Transverse colon (tissue), 4 donors: ENCODE measurements around the gene GABBR2. TPM values are rescaled to one million over a fixed set of nuclear protein-coding genes. Genes with fewer than 3 reads are reported as not detected.

ENCODE experiments used
- DNase-seq: peaks from one replicate; pipeline ENCODE4 v3.0.0-alpha.2; 2019
- H3K27ac ChIP-seq, 4 donors: fragments of 200-600 bp; sonication (generic); 2 replicates each; pipeline ENCODE4 v1.5.1; 2016 to 2018; ENCODE audit warnings: inconsistent platforms in 4 of 4
- H3K27me3 ChIP-seq: fragments of 200-600 bp; sonication (generic); 2 replicates; pipeline ENCODE4 v1.5.1; 2017; ENCODE audit warnings: inconsistent platforms
- H3K36me3 ChIP-seq, 4 donors: fragments of 200-600 bp; sonication (generic); 2 replicates each; pipeline ENCODE4 v1.5.1; 2017 to 2019; ENCODE audit warnings: inconsistent platforms in 4 of 4
- H3K4me1 ChIP-seq, 4 donors: fragments of 200-600 bp; sonication (generic); 2 replicates each; pipeline ENCODE4 v1.5.1; 2017 to 2020; ENCODE audit warnings: inconsistent platforms in 4 of 4
- H3K4me3 ChIP-seq, 4 donors: fragments of 200-600 bp; sonication (generic); 1 replicate in 1 of 4; 2 replicates in 3 of 4; pipeline versions ENCODE4 v1.5.1 to v1.6.1; 2017 to 2019; ENCODE audit warnings: inconsistent platforms in 4 of 4
- H3K9me3 ChIP-seq, 2 donors: fragments of 200-600 bp; sonication (generic); 2 replicates each; pipeline ENCODE4 v1.5.1; 2017 to 2019; ENCODE audit warnings: inconsistent platforms in 2 of 2
- CTCF ChIP-seq, 5 experiments: fragments of 200-600 bp in 3 of 5; fragments of 450-650 bp in 2 of 5; sonication (generic) in 3 of 5; IDR thresholded peaks; 1 replicate in 2 of 5; 2 replicates in 3 of 5; pipeline ENCODE4 v1.5.1; 2016 to 2017; ENCODE audit warnings: antibody characterized with exemption in 5 of 5, inconsistent platforms in 3 of 5, mild to moderate bottlenecking in 2 of 5, moderate library complexity in 1 of 5
- EP300 ChIP-seq: sonication (generic); formaldehyde crosslinking; IDR thresholded peaks from one replicate; pipeline ENCODE4 v1.6.1; 2017; ENCODE audit warnings: antibody characterized with exemption, low read depth
- POLR2A ChIP-seq: fragments of 450-650 bp; IDR thresholded peaks from one replicate; pipeline ENCODE4 v1.6.1; 2016; ENCODE audit warnings: antibody characterized with exemption, mild to moderate bottlenecking, moderate library complexity
- POLR2AphosphoS5 ChIP-seq, 3 donors: sonication (generic); formaldehyde crosslinking; IDR thresholded peaks; one replicate each; pipeline ENCODE4 v1.6.1; 2016; ENCODE audit warnings: antibody characterized with exemption in 3 of 3
- WGBS, 2 donors: methylation state at CpG; one replicate each; pipeline ENCODE4 v1.1.5; 2018; ENCODE audit warnings: low coverage in 1 of 2; 5-methylcytosine and 5-hydroxymethylcytosine counted together
- in situ Hi-C, 4 donors: fragments of 200-750 bp; cut with MboI; loops; one replicate each; pipeline versions ENCODE4 v1.15.0 to v1.15.1; 2017; ENCODE audit warnings: low sequenced_read_pairs in 3 of 4, low pct_ligation_motif_present in 1 of 4, low pct_unique_long_range_greater_than_20kb in 1 of 4
- intact Hi-C: fragments of 100-400 bp; cut with DNase I; formaldehyde crosslinking; loops from one replicate; pipeline ENCODE4 v1.15.1; 2023; ENCODE audit warnings: low total_unique reads
- total RNA-seq, 4 donors: library from RNA; depleted of rRNA; stranded (reverse); fragments of >200 nt; gene quantifications; one replicate each; pipeline ENCODE4 v1.1.0, GENCODE V29; 2016

The GABBR2 gene
- total RNA-seq, 4 donors from 2014 or later, result not detected

GRCh38 chr9:98720402-98720801, 11.7 kb upstream of the GABBR2 start:
- DNase-seq, result no peak
- Histone ChIP-seq H3K27me3 (peaks cover 12% of the 10 kb centered on the region), H3K4me3 (no peak overlapping the region), H3K4me1 (no peaks in the 10 kb centered on the region), H3K9me3 (no peaks in the 10 kb centered on the region), H3K27ac (no peak overlapping the region), H3K36me3 (no peaks in the 10 kb centered on the region)
- TF ChIP-seq EP300 (no peak), POLR2AphosphoS5 (IDR thresholded peaks at IDR 0.05) (no peak), POLR2A (no peak), CTCF (IDR thresholded peaks at IDR 0.05) (no peak)
- 78 to 100% methylated on average over 1 to 4 of the region's 4 CpGs for WGBS, 2 donors
- intact Hi-C loops (no loop called here), in situ Hi-C loops (no loop called here)

- H3K36me3 ChIP-seq, result no peaks in the 10 kb centered on the region
- H3K27me3 ChIP-seq, result peaks cover 6% of the 10 kb centered on the region
- intact Hi-C loops, result no loop called here
- H3K4me1 ChIP-seq, result no peaks in the 10 kb centered on the region
- in situ Hi-C loops, result no loop called here
- TF ChIP-seq CTCF (IDR thresholded peaks at IDR 0.05) (no peak), EP300 (no peak), POLR2AphosphoS5 (IDR thresholded peaks at IDR 0.05) (no peak), POLR2A (no peak)
- 50 to 72% methylated on average over 1 to 2 of the region's 2 CpGs for whole genome bisulfite sequencing, 2 donors
- H3K4me3 ChIP-seq, result no peak overlapping the region
- H3K9me3 ChIP-seq, result no peaks in the 10 kb centered on the region
- no peak overlapping the region for H3K27ac ChIP-seq
- DNase-seq, result no peak
Measured at GRCh38 chr9:98719055-98719454, 10.3 kb upstream of the GABBR2 start.

GRCh38 chr9:98714833-98715232, 6.1 kb upstream of the GABBR2 start:
- peaks cover 25% of the 10 kb centered on the region for H3K27me3 ChIP-seq
- TF ChIP-seq POLR2AphosphoS5 (IDR thresholded peaks at IDR 0.05) (no peak), POLR2A (no peak), CTCF (IDR thresholded peaks at IDR 0.05) (no peak), EP300 (no peak)
- DNase-seq, result no peak
- no peaks in the 10 kb centered on the region for H3K4me1 ChIP-seq
- H3K36me3 ChIP-seq, result no peaks in the 10 kb centered on the region
- H3K27ac ChIP-seq, result no peak overlapping the region
- H3K9me3 ChIP-seq, result no peaks in the 10 kb centered on the region
- no peak overlapping the region for H3K4me3 ChIP-seq
- WGBS, 2 donors, result 38 to 39% methylated on average over 1 of the region's 1 CpG
- intact Hi-C loops (no loop called here), in situ Hi-C loops (no loop called here)

- in situ Hi-C loops, result no loop called here
Measured at GRCh38 chr9:98712987-98713386, 4.3 kb upstream of the GABBR2 start.

More at GRCh38 chr9:98712987-98713386, 4.3 kb upstream of the GABBR2 start:
- Histone ChIP-seq H3K36me3 (no peaks in the 10 kb centered on the region), H3K4me3 (no peak overlapping the region), H3K27me3 (peaks cover 42% of the 10 kb centered on the region), H3K9me3 (no peaks in the 10 kb centered on the region), H3K27ac (no peak overlapping the region), H3K4me1 (peaks cover 0 to 12% (median 4%) of the 10 kb centered on the region in 4 donors)
- intact Hi-C loops, result no loop called here
- no peak for TF ChIP-seq CTCF (IDR thresholded peaks at IDR 0.05)
- no peak for TF ChIP-seq POLR2AphosphoS5 (IDR thresholded peaks at IDR 0.05)
- TF ChIP-seq EP300, result no peak
- TF ChIP-seq POLR2A, result no peak
- DNase-seq, result no peak
